ENCODE results near the gene IDH3B.

IDH3B gene

DNA sequence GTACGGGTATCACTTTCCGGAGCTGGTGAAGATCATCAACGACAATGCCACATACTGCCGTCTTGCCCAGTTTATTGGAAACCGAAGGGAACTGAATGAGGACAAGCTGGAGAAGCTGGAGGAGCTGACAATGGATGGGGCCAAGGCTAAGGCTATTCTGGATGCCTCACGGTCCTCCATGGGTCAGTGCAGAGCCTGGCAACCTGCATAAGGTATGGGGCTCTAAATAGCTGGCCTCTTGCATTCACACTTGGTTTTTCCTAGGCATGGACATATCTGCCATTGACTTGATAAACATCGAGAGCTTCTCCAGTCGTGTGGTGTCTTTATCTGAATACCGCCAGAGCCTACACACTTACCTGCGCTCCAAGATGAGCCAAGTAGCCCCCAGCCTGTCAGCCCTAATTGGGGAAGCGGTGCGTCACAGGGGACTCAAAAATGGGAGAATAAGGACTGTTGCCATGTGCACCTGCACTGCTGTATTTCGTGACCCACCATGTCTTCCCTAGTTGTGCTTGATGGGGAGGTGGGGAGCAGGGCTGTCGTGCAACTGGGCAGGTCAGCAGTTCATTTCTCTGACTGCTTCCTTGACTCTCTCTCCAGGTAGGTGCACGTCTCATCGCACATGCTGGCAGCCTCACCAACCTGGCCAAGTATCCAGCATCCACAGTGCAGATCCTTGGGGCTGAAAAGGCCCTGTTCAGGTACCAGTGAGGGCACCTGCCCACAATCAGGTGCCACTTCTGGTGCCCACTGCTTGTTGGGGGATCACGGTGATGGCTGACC lies 8.5 kb downstream of the IDH3B start:
- DNase-seq = no peak

DNA sequence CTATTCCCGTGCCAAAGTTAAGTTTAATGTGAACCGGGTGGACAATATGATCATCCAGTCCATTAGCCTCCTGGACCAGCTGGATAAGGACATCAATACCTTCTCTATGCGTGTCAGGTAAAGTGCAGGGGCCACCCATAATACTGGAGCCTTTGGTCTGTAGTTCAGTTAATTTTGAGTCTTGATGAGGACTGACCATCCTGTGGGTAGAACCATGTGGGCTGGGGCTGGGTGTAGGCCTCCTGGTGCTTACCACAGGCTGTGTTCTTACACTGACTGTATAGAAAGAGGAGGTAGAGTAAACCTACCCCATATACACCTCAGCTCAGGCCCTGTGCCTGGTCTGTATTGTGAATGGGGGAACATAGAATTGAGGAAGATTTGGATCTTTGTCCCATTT lies 9.2 kb downstream of the IDH3B start:
- no peak for DNase-seq

DNA sequence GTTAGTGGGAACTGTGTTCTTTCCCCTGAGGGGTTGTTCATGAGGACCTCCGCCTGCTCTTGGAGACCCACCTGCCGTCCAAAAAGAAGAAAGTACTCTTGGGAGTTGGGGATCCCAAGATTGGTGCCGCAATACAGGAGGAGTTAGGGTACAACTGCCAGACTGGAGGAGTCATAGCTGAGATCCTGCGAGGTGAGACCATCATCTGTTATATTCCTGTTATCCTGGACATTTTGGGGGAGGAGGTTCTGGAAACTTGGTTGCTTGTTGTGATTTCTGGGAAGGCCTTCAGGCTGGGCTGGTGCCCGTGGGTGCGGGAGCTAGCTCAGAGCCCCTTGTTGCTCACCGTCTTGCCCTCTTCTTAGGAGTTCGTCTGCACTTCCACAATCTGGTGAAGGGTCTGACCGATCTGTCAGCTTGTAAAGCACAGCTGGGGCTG lies 9.6 kb downstream of the IDH3B start:
- DNase-seq = no peak

DNA sequence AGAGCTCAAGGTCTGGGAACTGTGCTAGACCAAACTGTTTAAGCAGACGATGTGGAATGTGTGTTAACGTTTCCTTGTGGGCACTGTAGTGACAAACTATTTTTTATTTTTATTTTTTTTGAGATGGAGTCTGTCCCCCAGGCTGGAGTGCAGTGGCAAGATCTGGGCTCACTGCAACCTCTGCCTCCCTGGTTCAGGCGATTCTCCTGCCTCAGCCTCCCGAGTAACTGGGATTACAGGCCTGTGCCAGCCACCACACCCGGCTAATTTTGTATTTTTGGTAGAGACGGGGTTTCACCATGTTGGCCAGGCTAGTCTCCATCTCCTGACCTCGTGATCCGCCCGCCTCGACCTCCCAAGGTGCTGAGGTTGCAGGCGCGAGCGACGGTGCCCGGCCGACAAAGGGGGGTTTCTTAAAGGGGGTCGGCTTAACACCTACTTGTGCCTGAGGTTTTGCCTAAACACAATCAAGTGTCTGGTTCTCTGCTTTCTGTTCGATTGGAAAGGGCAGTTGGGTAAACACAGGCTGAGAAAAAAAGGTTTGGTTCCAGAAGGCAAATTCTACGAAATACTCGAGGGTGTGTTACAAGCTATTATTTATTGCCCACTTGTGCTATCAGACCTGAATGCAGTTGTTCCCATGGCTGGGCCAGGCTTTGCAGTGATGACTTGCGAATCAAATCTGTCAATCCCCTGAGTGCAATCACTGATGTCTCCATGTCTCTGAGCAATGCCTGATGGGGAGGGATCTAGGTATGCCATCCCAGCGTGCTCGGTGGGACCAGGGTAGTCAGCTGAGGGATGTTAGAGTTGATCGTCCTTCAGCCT lies 10.2 kb downstream of the IDH3B start:
- DNase-seq = no peak

DNA sequence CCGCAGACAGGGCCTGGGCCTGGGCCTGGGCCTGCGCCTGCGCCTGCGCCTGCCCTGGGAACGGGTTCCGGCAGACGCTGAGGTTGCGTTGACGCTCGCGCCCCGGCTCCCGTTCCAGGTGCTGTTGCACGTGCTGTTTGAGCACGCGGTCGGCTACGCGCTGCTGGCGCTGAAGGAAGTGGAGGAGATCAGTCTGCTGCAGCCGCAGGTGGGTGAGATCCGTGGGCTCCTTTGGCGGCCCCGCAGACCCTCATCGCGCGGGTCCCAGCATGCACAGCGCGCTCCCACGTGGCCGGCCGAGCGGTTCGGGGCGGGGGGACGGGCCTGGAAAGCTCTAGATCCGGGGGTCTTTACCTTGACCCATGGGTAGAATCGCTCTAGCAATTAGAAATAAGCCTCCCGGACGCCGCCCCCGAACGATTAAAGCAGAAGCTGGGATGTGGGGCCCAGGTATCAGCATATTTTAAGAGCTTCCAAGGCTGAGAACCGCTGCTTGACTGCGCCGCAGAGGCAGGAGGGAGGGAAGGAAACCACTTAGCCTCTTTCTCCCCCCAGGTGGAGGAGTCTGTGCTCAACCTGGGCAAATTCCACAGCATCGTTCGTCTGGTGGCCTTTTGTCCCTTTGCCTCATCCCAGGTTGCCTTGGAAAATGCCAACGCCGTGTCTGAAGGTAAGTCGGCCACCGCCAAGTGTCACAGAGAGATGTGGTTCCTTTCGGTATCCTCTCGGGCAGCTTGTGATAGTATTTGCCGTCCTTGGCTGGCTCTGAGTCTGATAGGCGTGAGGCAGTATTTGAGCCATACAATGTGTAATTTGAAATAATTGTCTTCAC lies 11.1 kb downstream of the IDH3B start:
- no peak for DNase-seq

DNA sequence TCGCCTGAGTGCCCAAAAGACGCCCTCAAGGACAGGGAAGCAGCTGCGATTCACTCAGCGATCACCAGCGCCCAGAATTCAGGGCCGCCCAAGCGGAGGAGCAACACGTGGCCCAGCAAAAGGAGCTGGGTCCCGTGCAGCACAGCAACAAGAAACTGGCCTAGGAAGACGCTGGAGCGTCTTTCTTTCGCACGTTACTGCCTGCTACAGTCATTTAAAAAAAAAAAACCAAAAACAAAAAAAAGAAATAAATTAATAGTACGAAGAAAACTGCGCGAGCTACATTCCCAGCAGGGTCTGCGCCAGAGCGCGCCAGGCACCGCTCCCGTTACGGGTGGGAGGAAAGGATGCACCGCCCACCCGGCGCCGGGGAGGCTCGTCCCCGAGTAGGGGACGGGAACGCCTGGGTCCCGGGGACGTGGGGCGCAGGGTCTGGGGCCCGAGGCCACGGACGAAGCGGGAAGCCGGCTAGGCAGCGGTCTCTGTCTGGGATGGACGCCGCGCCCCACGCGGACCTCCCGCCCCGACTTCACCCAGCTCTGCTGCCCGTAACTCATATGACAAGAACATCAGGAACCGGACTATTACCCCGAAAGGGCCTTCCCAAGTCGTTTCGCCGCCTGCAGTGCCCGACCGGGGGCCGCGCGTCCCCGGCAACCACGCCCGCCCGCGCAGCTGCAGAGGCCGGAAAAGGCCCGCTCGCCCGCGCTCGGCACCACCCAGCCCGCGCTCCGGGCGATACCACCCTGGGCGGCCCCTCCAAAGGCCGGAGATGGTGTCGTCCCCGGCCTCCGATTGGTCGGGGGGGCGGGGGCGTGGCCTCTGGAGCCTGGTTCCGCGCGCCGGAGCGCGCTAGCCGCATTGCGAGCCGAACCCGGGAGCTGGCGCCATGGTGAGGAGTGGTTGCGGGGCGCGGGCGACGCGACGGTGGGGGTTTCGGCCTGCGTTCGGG lies 12.0 kb downstream of the IDH3B start, which contains the start of gene NOP56:
Gene NOP56 (plus strand): TSS at position 861 of the 952 bp plus-strand sequence. CDS start 29 bp downstream, at position 890.
- DNase-seq = peak; percentile 71

DNA sequence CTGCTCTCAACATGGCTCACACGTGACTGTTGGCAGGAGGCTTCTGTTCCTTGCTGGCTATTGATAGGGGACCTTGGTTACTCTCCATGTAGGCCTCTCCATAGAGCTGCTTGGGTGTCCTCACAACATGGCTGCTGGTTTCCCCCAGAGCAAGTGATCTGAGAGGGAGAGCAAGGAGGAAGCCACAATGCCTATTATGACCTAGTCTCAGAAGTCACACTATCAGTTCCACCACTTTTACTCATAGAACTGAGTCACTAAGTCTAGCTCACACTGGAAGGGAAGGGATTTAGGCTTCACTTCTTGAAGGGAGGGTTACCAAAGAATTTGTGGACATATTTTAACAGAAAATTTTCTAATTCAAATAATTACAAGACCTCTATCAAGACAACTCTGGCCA lies 20.3 kb downstream of the IDH3B start:
- DNase-seq = no peak

DNA sequence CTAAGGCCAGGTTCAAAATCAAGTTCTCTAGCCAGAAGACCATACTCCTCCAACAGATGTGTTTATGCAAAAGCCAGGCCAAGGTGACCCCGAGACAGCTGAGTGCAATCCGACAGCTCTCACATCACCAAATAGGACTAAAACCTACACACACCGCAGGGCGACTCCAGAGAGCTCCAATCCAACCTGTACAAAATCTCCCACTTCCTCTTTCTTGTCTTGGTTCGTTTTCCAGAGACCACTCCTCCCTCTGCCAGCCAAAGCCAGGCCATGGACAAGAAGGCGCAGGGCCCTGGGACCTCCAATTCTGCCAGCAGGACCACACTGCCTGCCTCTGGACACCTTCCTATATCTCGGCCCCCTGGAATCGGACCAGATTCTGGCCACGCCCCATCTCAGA lies 23.1 kb downstream of the IDH3B start:
- DNase-seq = no peak

DNA sequence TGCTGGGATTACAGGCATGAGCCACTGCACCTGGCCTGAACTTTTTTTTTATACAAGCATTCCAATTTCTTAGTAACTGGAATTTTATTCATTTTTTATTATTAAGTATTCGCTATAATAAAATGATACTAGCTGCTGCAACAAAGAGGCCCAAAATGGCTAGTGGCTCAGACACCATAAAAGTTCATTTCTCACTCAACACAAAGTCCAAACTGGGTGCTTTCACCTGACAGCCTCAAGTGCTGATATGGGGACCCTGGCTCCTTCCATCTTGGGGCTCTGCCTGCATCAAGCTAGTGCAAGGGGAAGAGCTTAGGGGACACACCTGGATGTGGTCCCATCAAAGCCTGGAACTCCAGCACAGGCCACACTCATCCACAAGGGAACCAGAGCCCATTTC lies 23.8 kb downstream of the IDH3B start:
- DNase-seq = no peak

DNA sequence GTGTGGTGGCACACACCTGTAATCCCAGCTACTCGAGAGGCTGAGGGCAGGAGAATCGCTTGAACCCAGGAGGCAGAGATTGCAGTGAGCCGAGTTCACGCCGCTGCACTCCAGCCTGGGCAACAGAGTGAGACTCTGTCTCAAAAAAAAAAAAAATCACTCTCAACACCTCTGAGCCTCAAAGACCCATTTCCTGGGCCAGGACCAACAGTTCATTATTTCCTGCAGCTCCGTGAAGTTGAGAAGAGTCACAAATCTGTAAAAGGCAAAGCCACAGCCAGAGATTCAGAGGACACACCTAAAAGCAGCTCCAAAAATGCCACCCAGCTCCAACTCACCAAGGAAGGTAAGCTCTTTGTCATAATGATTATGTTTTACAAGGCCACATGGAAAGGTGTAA lies 26.8 kb downstream of the IDH3B start:
- DNase-seq = no peak

DNA sequence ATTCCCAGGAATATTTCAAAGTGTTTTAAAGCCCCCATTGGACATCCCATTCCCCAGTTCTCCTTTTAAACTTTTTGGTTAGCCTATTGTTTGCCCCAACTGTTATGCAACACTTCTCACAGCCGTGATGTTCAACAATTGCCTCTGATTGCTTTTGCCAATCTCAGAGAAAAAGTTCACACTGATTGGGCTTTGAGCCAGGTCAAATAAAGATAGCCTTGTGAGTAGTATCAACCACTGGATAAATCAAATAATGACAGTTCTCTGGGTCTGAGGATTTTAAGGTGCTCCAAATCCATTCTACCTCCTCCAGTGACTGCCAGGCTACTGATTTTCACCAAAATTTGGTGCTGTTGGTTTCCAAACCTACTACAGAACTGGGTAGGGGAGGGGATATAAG lies 30.6 kb downstream of the IDH3B start:
- DNase-seq = no peak

DNA sequence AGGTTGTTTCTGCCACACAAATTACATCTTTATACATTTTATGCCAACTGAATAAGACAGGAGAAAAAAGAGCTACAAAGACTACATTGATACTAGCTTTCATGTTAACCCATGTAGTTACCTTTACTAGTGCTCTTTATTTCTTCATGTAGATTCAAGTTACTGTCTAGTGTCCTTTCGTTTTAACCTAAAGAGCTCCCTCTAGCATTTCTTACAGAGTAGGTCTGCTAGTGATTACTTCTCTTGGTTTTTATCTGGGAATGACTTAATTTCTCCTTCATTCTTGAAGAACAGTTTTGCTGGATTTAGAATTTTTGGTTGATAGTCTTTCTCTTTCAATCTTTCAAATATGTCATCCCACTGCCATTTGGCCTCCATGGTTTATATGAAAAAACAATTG lies 32.8 kb downstream of the IDH3B start:
- DNase-seq = peak; percentile 13

DNA sequence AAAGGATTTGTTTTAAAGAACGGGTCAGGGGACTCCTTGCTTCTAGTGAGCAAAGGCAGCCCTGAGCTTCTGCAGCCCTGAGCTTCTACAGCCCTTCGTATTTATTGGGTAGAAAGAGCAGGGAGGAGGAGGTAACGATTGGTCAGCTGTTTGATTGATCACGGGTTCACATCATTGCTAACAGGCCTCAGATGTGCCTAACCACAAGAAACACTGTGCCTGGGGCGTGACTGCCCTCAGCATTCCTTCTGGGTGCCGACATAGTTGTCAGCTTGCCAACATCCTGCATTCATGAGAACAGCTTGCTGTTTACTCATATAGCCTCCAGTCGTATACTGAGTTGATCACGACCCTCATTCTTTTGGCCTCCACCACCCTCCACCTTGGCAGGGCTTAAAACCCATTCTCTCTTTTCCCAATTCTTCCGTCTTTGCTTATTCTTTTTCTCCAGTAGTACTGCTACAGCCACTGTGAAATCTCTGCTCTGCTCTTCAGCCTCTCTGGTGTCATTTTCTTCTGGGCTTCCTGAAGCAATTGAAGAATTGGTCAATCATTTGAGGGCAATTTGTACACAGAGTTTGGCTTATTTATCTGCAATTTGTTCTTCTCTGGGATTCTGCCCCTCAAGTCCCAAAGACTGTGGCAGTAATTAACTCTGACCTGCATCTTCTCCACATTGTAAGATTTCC lies 37.0 kb downstream of the IDH3B start:
- no peak for DNase-seq

DNA sequence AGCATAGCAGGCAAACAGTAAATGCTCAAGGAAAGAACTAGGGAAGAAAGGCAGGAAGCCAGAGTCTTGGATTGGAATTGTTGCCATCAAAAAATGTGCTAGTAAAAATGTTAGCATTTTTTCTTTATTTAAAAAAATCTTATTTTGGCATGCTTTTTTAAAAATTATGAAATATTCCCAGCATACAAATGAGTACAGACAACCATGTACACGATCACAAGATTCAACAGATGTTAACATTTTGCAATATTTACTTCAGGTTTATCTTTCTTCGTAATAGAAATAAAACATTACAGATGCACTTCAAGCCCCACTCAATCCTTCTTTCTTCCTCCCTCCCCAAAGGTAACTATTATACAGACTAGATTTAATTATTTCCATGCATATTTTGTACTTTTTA lies 39.0 kb downstream of the IDH3B start:
- DNase-seq = no peak

DNA sequence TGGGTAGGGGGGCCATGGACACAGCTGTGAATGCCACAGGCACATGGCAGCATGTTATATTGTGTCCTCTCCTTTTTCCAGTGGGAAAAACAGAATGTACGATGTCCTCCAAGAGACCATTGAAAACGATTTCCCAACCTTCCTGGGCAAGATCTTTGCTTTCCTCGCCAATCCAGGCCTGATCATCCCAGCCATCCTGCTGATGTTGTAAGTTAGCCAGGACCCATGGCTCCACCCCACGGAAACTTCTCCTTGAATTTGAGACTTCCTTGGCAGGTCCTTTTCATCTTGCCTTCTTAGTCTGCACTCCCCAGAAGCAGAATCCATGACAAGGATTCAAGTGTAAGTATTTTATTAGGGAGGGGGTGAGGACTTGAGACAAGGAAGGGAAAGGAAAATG lies 39.8 kb downstream of the IDH3B start:
- DNase-seq = no peak

DNA sequence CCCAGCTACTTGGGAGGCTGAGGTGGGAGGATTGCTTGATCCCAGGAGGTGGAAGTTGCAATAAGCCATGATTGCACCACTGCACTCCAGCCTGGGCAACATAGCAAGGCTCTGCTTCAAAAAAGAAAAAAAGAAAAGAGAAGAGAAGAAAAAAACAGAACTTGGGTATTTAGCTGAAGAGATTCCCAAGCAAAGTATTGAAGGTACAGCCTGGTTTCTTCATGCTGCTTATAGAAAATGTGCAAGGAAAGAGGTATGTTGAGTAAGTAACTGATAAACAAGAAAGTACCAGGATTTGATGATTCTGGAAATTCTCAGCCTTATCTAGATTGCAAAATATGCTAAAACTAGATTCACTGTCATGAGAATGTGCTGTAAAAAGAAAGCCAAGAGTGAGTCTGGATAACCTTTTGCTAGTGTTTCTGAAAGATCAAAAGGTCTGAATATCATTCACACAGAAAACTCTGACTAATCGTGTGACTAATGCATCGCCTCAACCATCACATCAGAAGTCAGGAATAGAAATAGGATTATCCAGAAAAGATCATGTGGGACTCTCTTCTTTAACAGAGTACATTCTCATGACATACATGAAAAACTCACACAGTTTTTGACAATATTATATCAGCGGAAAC lies 43.9 kb downstream of the IDH3B start:
- no peak for DNase-seq

DNA sequence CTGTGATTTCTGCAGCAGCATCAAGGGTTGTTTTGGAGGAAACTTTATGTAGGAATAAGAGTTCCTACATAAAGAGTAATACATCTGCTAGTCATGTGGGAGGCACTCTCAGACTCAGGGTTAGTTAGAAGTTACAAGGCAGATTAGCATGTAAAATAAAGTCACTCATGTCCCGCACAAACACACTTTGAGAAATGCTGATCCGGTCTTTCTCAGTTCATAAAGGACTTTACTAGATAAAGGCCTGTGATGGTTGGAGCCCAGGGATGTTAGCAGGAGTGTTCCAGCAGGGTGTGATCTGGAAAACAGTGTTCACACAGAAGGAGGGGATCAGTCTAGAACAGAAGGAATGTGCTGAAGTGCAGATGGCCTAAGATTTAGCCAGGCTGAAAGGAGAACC lies 44.7 kb downstream of the IDH3B start:
- DNase-seq = no peak

DNA sequence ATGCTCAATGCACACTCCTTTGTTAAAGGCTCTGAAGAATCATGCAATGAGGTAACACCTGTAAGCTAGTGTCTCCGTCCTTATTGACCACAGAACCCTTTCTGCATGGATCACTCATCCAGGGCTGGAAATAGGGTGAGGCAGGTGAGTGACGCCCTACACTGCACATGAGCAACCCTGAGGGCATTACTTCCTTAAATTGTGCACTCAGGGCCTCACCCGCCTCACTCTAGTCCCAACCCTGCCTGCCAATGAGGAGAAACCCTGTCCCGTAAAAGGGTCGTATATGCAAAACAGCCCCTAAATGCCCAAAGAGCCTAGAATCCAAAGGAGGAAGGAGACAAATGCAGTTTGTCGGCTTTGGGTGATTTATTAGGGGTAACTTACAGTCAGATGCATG lies 45.2 kb downstream of the IDH3B start:
- no peak for DNase-seq

DNA sequence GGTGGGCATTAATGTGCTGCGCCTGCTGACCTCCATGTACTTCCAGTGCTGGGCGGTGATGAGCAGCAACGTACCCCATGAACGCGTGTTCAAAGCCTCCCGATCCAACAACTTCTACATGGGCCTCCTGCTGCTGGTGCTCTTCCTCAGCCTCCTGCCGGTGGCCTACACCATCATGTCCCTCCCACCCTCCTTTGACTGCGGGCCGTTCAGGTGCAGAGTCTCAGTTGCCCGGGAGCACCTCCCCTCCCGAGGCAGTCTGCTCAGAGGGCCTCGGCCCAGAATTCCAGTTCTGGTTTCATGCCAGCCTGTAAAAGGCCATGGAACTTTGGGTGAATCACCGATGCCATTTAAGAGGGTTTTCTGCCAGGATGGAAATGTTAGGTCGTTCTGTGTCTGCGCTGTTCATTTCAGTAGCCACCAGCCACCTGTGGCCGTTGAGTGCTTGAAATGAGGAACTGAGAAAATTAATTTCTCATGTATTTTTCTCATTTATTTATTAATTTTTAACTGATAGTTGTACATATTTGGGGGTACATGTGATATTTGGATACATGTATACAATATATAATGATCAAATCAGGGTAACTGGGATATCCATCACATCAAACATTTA lies 46.8 kb downstream of the IDH3B start:
- DNase-seq = no peak

DNA sequence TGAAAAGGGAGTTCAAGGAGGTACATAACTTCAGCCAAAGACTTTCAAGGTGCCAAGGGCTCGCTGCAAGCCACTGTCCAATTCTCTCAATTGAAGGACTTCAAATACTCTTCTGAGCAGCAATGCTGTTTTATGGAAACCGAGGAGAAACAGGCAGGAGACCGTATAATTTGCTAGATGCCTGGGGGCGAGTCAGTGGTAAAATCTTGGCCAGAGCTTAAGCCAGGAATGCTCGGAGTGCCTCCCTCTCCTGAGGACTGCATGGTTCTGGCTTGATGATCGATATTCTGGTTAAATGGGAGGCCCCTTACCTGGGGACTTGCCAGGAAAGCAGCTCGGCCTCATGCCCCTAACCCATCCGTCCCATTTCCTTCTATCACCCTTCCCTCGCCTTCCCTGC lies 47.4 kb downstream of the IDH3B start:
- DNase-seq = no peak

DNA sequence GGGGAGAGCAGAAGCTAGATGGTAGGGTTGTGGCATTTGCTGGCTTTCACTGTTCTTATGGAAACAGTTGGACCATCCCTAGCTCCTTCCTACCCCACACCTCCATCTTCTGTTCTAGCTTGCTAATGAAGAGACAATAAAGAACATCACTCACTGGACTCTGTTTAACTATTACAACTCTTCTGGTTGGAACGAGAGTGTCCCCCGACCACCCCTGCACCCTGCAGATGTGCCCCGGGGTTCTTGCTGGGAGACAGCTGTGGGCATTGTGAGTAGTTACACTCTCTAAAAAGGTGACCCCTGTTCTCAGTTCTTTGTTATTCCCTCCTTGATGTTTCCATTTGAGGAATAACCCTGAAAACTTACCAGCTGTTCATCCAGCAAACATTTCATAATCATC lies 51.9 kb downstream of the IDH3B start:
- no peak for DNase-seq

Data from DMS 273 treated with DMSO at 0.1 percent for 48 hours (cell line).